HepG2 (cell line): ENCODE data around the gene TMF1. TPM values are rescaled to one million over a fixed set of nuclear protein-coding genes. Genes with fewer than 3 reads are reported as not detected.

Source experiments
- ATAC-seq: fragments of 200-7000 bp; cut with Tn5 transposase; 3 replicates; pipeline ENCODE4 v1.9.1; 2020; ENCODE audit warnings: mild to moderate bottlenecking, moderate library complexity
- BruUV-seq: library from RNA; stranded (reverse); fragments of 400-500 nt; replicated peaks from 2 replicates; lab custom pipeline; 2021; lab: Mats Ljungman, UMichigan
- CTCF ChIA-PET: fragments of 300-600 bp; formaldehyde crosslinking; extraction: SDS; loops from one replicate; lab custom pipeline; 2021; ENCODE audit warnings: low total read pairs, inconsistent platforms, low intra/inter-chr PET ratio; lab: Yijun Ruan, JAX
- POLR2A ChIA-PET: fragments of 350-600 bp; sonication (Branson Sonifier 250); formaldehyde crosslinking; loops from one replicate; lab custom pipeline; 2020; ENCODE audit warnings: antibody characterized with exemption, inconsistent platforms; lab: Yijun Ruan, JAX
- DNase-seq: peaks from one replicate; pipeline ENCODE4 v3.0.0-alpha.2; 2015; ENCODE audit warnings: low spot score
- FAIRE-seq: peaks from 3 replicates; lab custom pipeline; 2011; peaks lifted over from hg19 to GRCh38; lab: Jason Lieb, UNC
- H2AFZ ChIP-seq: one replicate; pipeline ENCODE4 v1.6.1; 2011; ENCODE audit warnings: low read length, inconsistent platforms
- H3K27ac ChIP-seq: fragments of 300-600 bp; 3 replicates; pipeline ENCODE4 v1.8.0; 2011; ENCODE audit warnings: mixed run types, mild to moderate bottlenecking, mixed read lengths, low read length, inconsistent platforms; ENCODE audit not compliant: insufficient read depth; ENCODE audit errors: extremely low read length
- H3K27me3 ChIP-seq, 2 experiments: fragments of 200-600 bp in 1 of 2; 2 replicates in 1 of 2; 3 replicates in 1 of 2; pipeline versions ENCODE4 v1.6.0 to v1.8.0; 2011; ENCODE audit warnings: low read length in 2 of 2, mild to moderate bottlenecking in 2 of 2, moderate library complexity in 2 of 2, inconsistent platforms in 1 of 2; ENCODE audit not compliant: insufficient read depth in 2 of 2, control insufficient read depth in 1 of 2
- H3K36me3 ChIP-seq, 2 experiments: fragments of 200-600 bp in 1 of 2; replicated peaks in 1 of 2; 2 replicates in 1 of 2; 3 replicates in 1 of 2; pipeline versions ENCODE4 v1.5.1 to v1.8.0; 2011; ENCODE audit warnings: low read length in 2 of 2, inconsistent platforms in 1 of 2; ENCODE audit not compliant: insufficient read depth in 2 of 2, control insufficient read depth in 1 of 2
- H3K4me1 ChIP-seq: 2 replicates; pipeline ENCODE4 v1.5.1; 2012; ENCODE audit warnings: low read length, inconsistent platforms; ENCODE audit not compliant: insufficient read depth
- H3K4me2 ChIP-seq: 2 replicates; pipeline ENCODE4 v1.6.0; 2011; ENCODE audit warnings: low read depth, low read length, inconsistent platforms
- H3K4me3 ChIP-seq, 3 experiments: fragments of 200-600 bp in 1 of 3; sonication (generic), shearing (Covaris generic) in 1 of 3; replicated peaks in 1 of 3; 2 replicates each; pipeline ENCODE4 v1.5.1; 2011 to 2016; ENCODE audit warnings: low read length in 3 of 3, inconsistent platforms in 2 of 3, low read depth in 2 of 3, mild to moderate bottlenecking in 2 of 3, control low read depth in 1 of 3, mixed read lengths in 1 of 3; ENCODE audit not compliant: insufficient read depth in 1 of 3
- H3K79me2 ChIP-seq: one replicate; pipeline ENCODE4 v1.6.1; 2011; ENCODE audit warnings: low read length, inconsistent platforms; ENCODE audit not compliant: insufficient read depth
- H3K9ac ChIP-seq: 2 replicates; pipeline ENCODE4 v1.6.0; 2011; ENCODE audit warnings: mild to moderate bottlenecking, low read depth, low read length, inconsistent platforms; ENCODE audit not compliant: insufficient read depth
- H3K9me3 ChIP-seq: 2 replicates; pipeline ENCODE4 v1.5.1; 2012; ENCODE audit warnings: mild to moderate bottlenecking, low read length
- H4K20me1 ChIP-seq: 2 replicates; pipeline ENCODE4 v1.6.0; 2011; ENCODE audit warnings: inconsistent platforms, mild to moderate bottlenecking, low read length, moderate library complexity; ENCODE audit not compliant: insufficient read depth
- AGO2 ChIP-seq: fragments of 200-400 bp; formaldehyde crosslinking; optimal IDR thresholded peaks from 2 replicates; pipeline ENCODE3; 2017; ENCODE audit warnings: mild to moderate bottlenecking, low read depth, low read length, moderate library complexity
- ASH2L ChIP-seq: fragments of 300-600, 200-600 bp; sonication (generic); IDR thresholded peaks from 2 replicates; pipeline ENCODE4 v1.7.0; 2017; ENCODE audit warnings: low read depth, mild to moderate bottlenecking, moderate library complexity, mixed read lengths, low read length; ENCODE audit not compliant: insufficient read length
- BCL6 ChIP-seq: IDR thresholded peaks from 2 replicates; pipeline ENCODE4 v1.6.1; 2016; ENCODE audit warnings: missing genetic modification reagents, missing compliant biosample characterization
- FLYWCH1 ChIP-seq: sonication (generic); formaldehyde crosslinking; IDR thresholded peaks from 2 replicates; pipeline ENCODE4 v1.8.1; 2023; ENCODE audit warnings: mild to moderate bottlenecking, missing genetic modification reagents
- FOXK1 ChIP-seq: sonication (generic); formaldehyde crosslinking; IDR thresholded peaks from 2 replicates; pipeline ENCODE4 v1.4.0; 2020; ENCODE audit warnings: low read depth, missing genetic modification reagents, borderline replicate concordance
- FOXO4 ChIP-seq: sonication (generic); formaldehyde crosslinking; conservative IDR thresholded peaks from 2 replicates; pipeline ENCODE4 v1.8.1; 2023; ENCODE audit warnings: missing genetic modification reagents
- GPN1 ChIP-seq: sonication (generic); formaldehyde crosslinking; IDR thresholded peaks from 2 replicates; pipeline ENCODE4 v1.5.1; 2020; ENCODE audit warnings: missing genetic modification reagents, borderline replicate concordance
- HOXA5 ChIP-seq: sonication (generic); formaldehyde crosslinking; IDR thresholded peaks from 2 replicates; pipeline ENCODE4 v1.4.0; 2020; ENCODE audit warnings: missing genetic modification reagents
- JUN ChIP-seq: sonication (generic); formaldehyde crosslinking; IDR thresholded peaks from 2 replicates; pipeline ENCODE4 v1.4.0; 2020; ENCODE audit warnings: mild to moderate bottlenecking, missing genetic modification reagents
- KLF11 ChIP-seq: IDR thresholded peaks from 2 replicates; pipeline ENCODE4 v1.6.1; 2016; ENCODE audit warnings: missing compliant biosample characterization
- MATR3 ChIP-seq: sonication (generic); formaldehyde crosslinking; IDR thresholded peaks from 2 replicates; pipeline ENCODE4 v1.4.0; 2020; ENCODE audit warnings: missing genetic modification reagents
- MYNN ChIP-seq: sonication (generic); formaldehyde crosslinking; IDR thresholded peaks from 2 replicates; pipeline ENCODE4 v1.4.0; 2020; ENCODE audit warnings: mild to moderate bottlenecking, low read depth, missing genetic modification reagents
- NBN ChIP-seq: fragments of 450-650 bp; conservative IDR thresholded peaks from 2 replicates; pipeline ENCODE4 v1.6.1; 2017
- SMARCC2 ChIP-seq: fragments of 450-650 bp; IDR thresholded peaks from 2 replicates; pipeline ENCODE4 v1.6.1; 2017; ENCODE audit warnings: antibody characterized with exemption, mild to moderate bottlenecking
- SNAPC5 ChIP-seq: sonication (generic); formaldehyde crosslinking; IDR thresholded peaks from 2 replicates; pipeline ENCODE4 v1.8.1; 2023; ENCODE audit warnings: mild to moderate bottlenecking, missing genetic modification reagents, borderline replicate concordance
- TCF7 ChIP-seq: sonication (generic); IDR thresholded peaks from 2 replicates; pipeline ENCODE4 v1.6.1; 2016; ENCODE audit warnings: antibody characterized with exemption, low read depth
- ZBTB38 ChIP-seq: sonication (generic); formaldehyde crosslinking; IDR thresholded peaks from 2 replicates; pipeline ENCODE4 v1.5.1; 2020; ENCODE audit warnings: mild to moderate bottlenecking, missing genetic modification reagents
- ZFP82 ChIP-seq: sonication (generic); formaldehyde crosslinking; IDR thresholded peaks from 2 replicates; pipeline ENCODE4 v1.5.1; 2020; ENCODE audit warnings: mild to moderate bottlenecking, missing genetic modification reagents, borderline replicate concordance
- ZFY ChIP-seq: sonication (generic); formaldehyde crosslinking; IDR thresholded peaks from 2 replicates; pipeline ENCODE4 v1.4.0; 2020; ENCODE audit warnings: missing genetic modification reagents
- ZNF124 ChIP-seq: sonication (generic); formaldehyde crosslinking; IDR thresholded peaks from 2 replicates; pipeline ENCODE4 v1.4.0; 2020; ENCODE audit warnings: missing genetic modification reagents
- ZNF251 ChIP-seq: sonication (generic); formaldehyde crosslinking; IDR thresholded peaks from 2 replicates; pipeline ENCODE4 v1.9.0; 2021; ENCODE audit warnings: mild to moderate bottlenecking, missing genetic modification reagents
- ZNF367 ChIP-seq: sonication (generic); formaldehyde crosslinking; IDR thresholded peaks from 2 replicates; pipeline ENCODE4 v1.4.0; 2020; ENCODE audit warnings: missing genetic modification reagents, borderline replicate concordance
- ZNF441 ChIP-seq: sonication (generic); formaldehyde crosslinking; IDR thresholded peaks from 2 replicates; pipeline ENCODE4 v1.7.0; 2021; ENCODE audit warnings: missing genetic modification reagents, borderline replicate concordance
- ZNF780A ChIP-seq: sonication (generic); formaldehyde crosslinking; IDR thresholded peaks from 2 replicates; pipeline ENCODE4 v1.8.0; 2022; ENCODE audit warnings: mild to moderate bottlenecking, missing genetic modification reagents, moderate library complexity
- ZNF841 ChIP-seq: sonication (generic); formaldehyde crosslinking; IDR thresholded peaks from 2 replicates; pipeline ENCODE4 v1.8.1; 2023; ENCODE audit warnings: missing genetic modification reagents, borderline replicate concordance
- WGBS: methylation state at CpG from one replicate; pipeline ENCODE4 v1.1.6; 2017; ENCODE audit warnings: low lambda C conversion rate; 5-methylcytosine and 5-hydroxymethylcytosine counted together
- in situ Hi-C: cut with HindIII; loops from 2 replicates; pipeline ENCODE4 v1.10.0; 2017; ENCODE audit warnings: low pct_unique_long_range_greater_than_20kb; ENCODE audit not compliant: extremely low pct_ligation_motif_present
- intact Hi-C: fragments of 100-400 bp; cut with micrococcal nuclease; formaldehyde crosslinking; loops from one replicate; pipeline ENCODE4 v1.10.0; 2022; ENCODE audit not compliant: unreplicated experiment
- polyA plus RNA-seq, 8 experiments: library from polyadenylated mRNA; depleted of rRNA in 3 of 8; stranded (reverse) in 7 of 8; unstranded in 1 of 8; fragments of >200 nt; fragmentation: Illumina TruSeq in 4 of 8; extraction: Trizol in 4 of 8; gene quantifications; 2 replicates each; pipeline versions ENCODE4 v1.2.1 to v1.2.3, GENCODE V29; 2011 to 2016; ENCODE audit warnings: low read depth in 4 of 8, missing spikeins in 1 of 8, mixed read lengths in 1 of 8; ENCODE audit not compliant: insufficient read depth in 1 of 8
- total RNA-seq, 5 experiments: library from RNA; depleted of rRNA; stranded (reverse); fragments of >200 nt; fragmentation: Illumina TruSeq; extraction: Trizol; gene quantifications; 2 replicates each; pipeline ENCODE4 v1.2.3, GENCODE V29; 2016; ENCODE audit warnings: low read depth in 1 of 5

Gene TMF1
- total and polyA plus RNA-seq, 2 of the 13 experiments (the other 11 are each of a cell fraction or from before 2014, with no cell fraction given), result 12.1 to 38.4 TPM

DNA sequence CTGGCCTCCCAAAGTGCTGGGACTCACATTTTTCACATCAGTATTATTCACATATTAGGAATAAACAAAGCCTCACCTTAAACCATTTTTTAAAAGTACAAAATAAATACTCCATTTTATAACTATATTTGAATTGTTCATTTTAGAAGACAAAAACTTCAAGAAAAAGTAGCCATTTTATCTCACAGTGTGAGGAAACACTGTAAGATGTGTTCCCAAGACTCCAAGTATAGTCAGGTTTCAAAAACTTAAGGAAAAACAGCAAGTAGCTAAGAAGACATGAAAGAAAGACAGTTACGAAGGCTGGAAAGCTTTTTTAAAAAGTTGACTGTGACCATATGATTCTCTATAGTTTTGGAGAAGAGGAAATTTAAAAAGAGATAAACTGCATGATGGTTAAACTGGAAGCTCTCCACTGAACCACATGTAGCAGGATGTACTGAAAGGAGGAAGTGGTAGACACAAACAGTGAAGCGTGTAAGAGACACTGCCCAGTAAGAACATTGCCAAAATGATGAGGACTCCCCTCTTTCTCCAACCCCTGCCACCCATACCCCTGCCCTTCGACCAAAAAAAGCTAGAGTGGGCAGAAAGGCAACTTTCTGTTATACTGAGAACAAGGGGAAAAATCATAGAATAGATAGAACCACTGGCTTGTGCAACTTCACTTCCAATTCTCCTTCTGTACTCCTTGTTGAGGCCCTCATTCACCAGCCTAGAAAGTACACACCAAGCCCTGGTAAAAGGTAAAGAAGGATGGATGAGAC lies 6.2 kb upstream of the TMF1 start (continued):
- TF ChIP-seq ZNF367 (no peak), SMARCC2 (no peak), ZNF124 (CRISPR knock-in tag) (no peak), ZNF780A (CRISPR knock-in tag) (no peak), MYNN (CRISPR knock-in tag) (no peak), FOXK1 (CRISPR knock-in tag) (no peak)

GRCh38 chr3:69052472-69052898 lies 352 bp upstream of the TMF1 start:
- ATAC-seq (no peak; the same call in 1 of the 3 replicates), FAIRE-seq (no peak)
- BruUV-seq, result TSS peak; percentile 97
- TF ChIP-seq ZNF841 (CRISPR knock-in tag) (no peak), KLF11 (CRISPR knock-in tag) (no peak), FOXO4 (CRISPR knock-in tag) (no peak), ZFY (CRISPR knock-in tag) (no peak), ZNF251 (CRISPR knock-in tag) (no peak), TCF7 (no peak), MATR3 (no peak), HOXA5 (CRISPR knock-in tag) (no peak), NBN (no peak), ZBTB38 (CRISPR knock-in tag) (no peak), SNAPC5 (CRISPR knock-in tag) (0 out of 2 replicates have a peak, but pooled peaks have one; percentile 23), ZFP82 (CRISPR knock-in tag) (no peak), ASH2L (peak; percentile 62), AGO2 (no peak), GPN1 (CRISPR knock-in tag) (no peak), BCL6 (CRISPR knock-in tag) (peak; percentile 89), FLYWCH1 (0 out of 2 replicates have a peak, but pooled peaks have one; percentile 40), JUN (CRISPR knock-in tag) (no peak), ZNF441 (CRISPR knock-in tag) (no peak)

More at GRCh38 chr3:69052472-69052898, 352 bp upstream of the TMF1 start:
- Histone ChIP-seq H2AFZ (peak overlapping the region; percentile 37), H3K9me3 (no peaks in the 10 kb centered on the region), H4K20me1 (peaks cover 13% of the 10 kb centered on the region), H3K36me3 (peaks cover 3 to 25% of the 10 kb centered on the region in 2 experiments; a peak in 3 of 5 replicates), H3K79me2 (peaks cover 43% of the 10 kb centered on the region), H3K4me3 (peak overlapping the region; percentile 79 to 95 (median 89)), H3K9ac (peak overlapping the region; percentile 98), H3K27me3 (no peaks in the 10 kb centered on the region; a peak in 1 of 5 replicates), H3K4me1 (peaks cover 30% of the 10 kb centered on the region), H3K27ac (peak overlapping the region; percentile 91), H3K4me2 (peak overlapping the region; percentile 89)
- DNase-seq, result no peak
- in situ Hi-C loops, result no loop called here
- ChIA-PET POLR2A (interaction anchor here (1.1 to 2.0 kb wide), 5 partner anchors 8 to 39 kb away, joined by 3 to 18 read pairs (median 9); partner anchors contain the start of genes ARL6IP5 and EOGT), CTCF (no interaction called here)
- intact Hi-C loops, result loop anchor here (1.0 to 5.0 kb wide), 2 partner anchors 28 to 40 kb away; partner anchors contain the start of genes EOGT and UBA3
- 11% methylated on average over 8 of the region's 9 CpGs for WGBS
